Endothelial cell (in vitro differentiated cells): Measurements from ENCODE around the gene GRM1. TPM values are rescaled to one million over a fixed set of nuclear protein-coding genes. Genes with fewer than 3 reads are reported as not detected.

Experiments used
- DNase-seq: peaks from one replicate; pipeline ENCODE4 v3.0.0; 2021; ENCODE audit warnings: low spot score
- H3K27ac Mint-ChIP-seq: one replicate; pipeline ENCODE4 v1.8.0; 2021; ENCODE audit warnings: mixed read lengths, inconsistent platforms; ENCODE audit not compliant: unreplicated experiment
- H3K27me3 Mint-ChIP-seq: one replicate; pipeline ENCODE4 v1.8.0; 2021; ENCODE audit warnings: mild to moderate bottlenecking, moderate library complexity, mixed read lengths, inconsistent platforms; ENCODE audit not compliant: unreplicated experiment
- H3K36me3 Mint-ChIP-seq: one replicate; pipeline ENCODE4 v1.8.0; 2021; ENCODE audit warnings: mild to moderate bottlenecking, low read depth, mixed read lengths, inconsistent platforms; ENCODE audit not compliant: unreplicated experiment
- H3K4me1 Mint-ChIP-seq: one replicate; pipeline ENCODE4 v1.8.0; 2021; ENCODE audit warnings: mild to moderate bottlenecking, mixed read lengths, inconsistent platforms; ENCODE audit not compliant: unreplicated experiment
- H3K4me3 Mint-ChIP-seq: one replicate; pipeline ENCODE4 v1.8.0; 2021; ENCODE audit warnings: mild to moderate bottlenecking, mixed read lengths, inconsistent platforms; ENCODE audit not compliant: unreplicated experiment
- H3K9me3 Mint-ChIP-seq: one replicate; pipeline ENCODE4 v1.8.0; 2021; ENCODE audit warnings: mixed read lengths, inconsistent platforms; ENCODE audit not compliant: unreplicated experiment
- CTCF ChIP-seq: fragments of 200-600 bp; sonication (generic); IDR thresholded peaks from one replicate; pipeline ENCODE4 v1.5.0; 2021; ENCODE audit warnings: antibody characterized with exemption; ENCODE audit not compliant: unreplicated experiment
- total RNA-seq: library from RNA; stranded (reverse); fragmentation: NEBNext Ultra II Directional; extraction: Animal tissue kit (Norgen Biotek cat#: 25700); gene quantifications from one replicate; pipeline ENCODE4 v1.2.1, GENCODE V29; 2021; ENCODE audit not compliant: unreplicated experiment

Gene GRM1
- total RNA-seq, 1 donor from 2014 or later: 0.23 TPM

- no peak for TF ChIP-seq CTCF
- H3K4me1 Mint-ChIP-seq: peaks cover 15% of the 10 kb centered on the region
- H3K4me3 Mint-ChIP-seq: peak overlapping the region; percentile 81
- DNase-seq: peak; percentile 5
- H3K27me3 Mint-ChIP-seq: peaks cover 7% of the 10 kb centered on the region
- no peak overlapping the region for H3K27ac Mint-ChIP-seq
- H3K9me3 Mint-ChIP-seq: no peaks in the 10 kb centered on the region
- H3K36me3 Mint-ChIP-seq: no peaks in the 10 kb centered on the region
Observed at GRCh38 chr6:146027586-146028251, 1.1 kb upstream of the GRM1 start.

- Mint-ChIP-seq H3K27me3 (peaks cover 6% of the 10 kb centered on the region), H3K4me3 (peak overlapping the region; percentile 81), H3K36me3 (no peaks in the 10 kb centered on the region), H3K4me1 (peaks cover 15% of the 10 kb centered on the region), H3K9me3 (no peaks in the 10 kb centered on the region), H3K27ac (no peak overlapping the region)
- no peak for TF ChIP-seq CTCF
- peak; percentile 91 for DNase-seq
Observed at GRCh38 chr6:146028252-146028795, 538 bp upstream of the GRM1 start.

DNA sequence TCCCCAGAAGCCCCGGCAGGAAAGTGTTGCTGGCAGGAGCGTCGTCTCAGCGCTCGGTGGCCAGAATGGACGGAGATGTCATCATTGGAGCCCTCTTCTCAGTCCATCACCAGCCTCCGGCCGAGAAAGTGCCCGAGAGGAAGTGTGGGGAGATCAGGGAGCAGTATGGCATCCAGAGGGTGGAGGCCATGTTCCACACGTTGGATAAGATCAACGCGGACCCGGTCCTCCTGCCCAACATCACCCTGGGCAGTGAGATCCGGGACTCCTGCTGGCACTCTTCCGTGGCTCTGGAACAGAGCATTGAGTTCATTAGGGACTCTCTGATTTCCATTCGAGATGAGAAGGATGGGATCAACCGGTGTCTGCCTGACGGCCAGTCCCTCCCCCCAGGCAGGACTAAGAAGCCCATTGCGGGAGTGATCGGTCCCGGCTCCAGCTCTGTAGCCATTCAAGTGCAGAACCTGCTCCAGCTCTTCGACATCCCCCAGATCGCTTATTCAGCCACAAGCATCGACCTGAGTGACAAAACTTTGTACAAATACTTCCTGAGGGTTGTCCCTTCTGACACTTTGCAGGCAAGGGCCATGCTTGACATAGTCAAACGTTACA is 817 bp downstream of the GRM1 start:
- no peak for TF ChIP-seq CTCF
- Mint-ChIP-seq H3K9me3 (no peaks in the 10 kb centered on the region), H3K27me3 (peaks cover 4% of the 10 kb centered on the region), H3K27ac (no peak overlapping the region), H3K4me1 (peaks cover 15% of the 10 kb centered on the region), H3K4me3 (no peak overlapping the region), H3K36me3 (no peaks in the 10 kb centered on the region)
- no peak for DNase-seq

DNA sequence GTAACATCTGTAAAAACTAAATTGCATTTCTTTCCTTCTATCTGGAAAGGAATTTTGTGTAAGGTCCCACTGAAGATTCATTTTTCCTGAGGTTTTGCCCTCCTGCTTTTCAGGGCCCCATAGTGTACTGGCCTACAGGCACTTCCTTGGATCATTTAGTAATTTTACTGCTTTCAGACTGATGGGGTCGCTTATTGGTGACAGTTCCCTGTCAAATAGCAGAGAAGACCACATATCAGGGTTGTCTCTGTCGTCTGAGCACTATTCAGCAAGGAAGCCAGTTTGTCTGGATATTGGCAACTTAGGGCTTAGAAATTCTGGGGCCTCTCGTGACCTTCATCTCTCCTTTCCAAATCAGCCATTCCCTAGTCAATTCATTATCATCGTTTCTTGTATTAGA is 3.5 kb downstream of the GRM1 start:
- TF ChIP-seq CTCF: no peak
- H3K27me3 Mint-ChIP-seq: peaks cover 4% of the 10 kb centered on the region
- H3K27ac Mint-ChIP-seq: no peak overlapping the region
- peaks cover 15% of the 10 kb centered on the region for H3K4me1 Mint-ChIP-seq
- H3K36me3 Mint-ChIP-seq: no peaks in the 10 kb centered on the region
- H3K9me3 Mint-ChIP-seq: no peaks in the 10 kb centered on the region
- no peak for DNase-seq
- no peak overlapping the region for H3K4me3 Mint-ChIP-seq

- Mint-ChIP-seq H3K27ac (no peak overlapping the region), H3K4me3 (no peak overlapping the region), H3K36me3 (no peaks in the 10 kb centered on the region), H3K9me3 (no peaks in the 10 kb centered on the region), H3K4me1 (no peaks in the 10 kb centered on the region), H3K27me3 (no peaks in the 10 kb centered on the region)
- DNase-seq: no peak
- TF ChIP-seq CTCF: no peak
Observed at GRCh38 chr6:146040360-146040759, 11.5 kb downstream of the GRM1 start.
